ENCODE results near the gene TBL3.
"Not testable (repeated sequence)": the region's sequence is repeated elsewhere in the genome, so short reads cannot be mapped to it uniquely, and the experiment has no call there.

TBL3 gene

DNA sequence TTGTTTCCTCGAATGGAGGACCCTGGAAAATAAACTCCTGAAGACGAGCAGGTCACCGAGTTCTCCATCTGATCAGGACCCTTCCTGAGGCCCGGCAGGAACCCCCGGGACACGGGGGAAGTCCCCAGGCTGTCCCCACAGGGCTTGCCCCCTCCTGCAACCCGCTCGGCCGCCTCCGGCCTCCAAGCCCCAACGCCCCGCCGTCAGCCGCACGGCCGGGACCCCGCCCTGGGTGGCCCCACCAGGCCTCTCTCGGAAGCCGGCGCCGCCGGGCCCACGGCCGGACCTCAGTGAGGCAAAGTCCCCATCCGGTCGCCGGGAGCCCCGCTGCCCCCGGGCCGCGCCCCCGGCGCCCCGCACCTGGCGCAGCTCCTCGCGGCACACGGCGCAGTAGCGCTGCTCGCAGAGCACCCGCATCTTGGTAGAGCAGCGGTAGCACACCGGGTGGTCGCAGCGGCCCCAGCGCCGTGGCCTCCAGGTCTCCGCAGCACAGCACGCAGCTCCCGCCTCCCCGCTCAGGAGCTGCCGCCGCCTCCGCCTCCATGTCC is 37.4 kb downstream of the TBL3 start:
- H3K4me3 ChIP-seq (ENCODE audit: low read depth, low read length), result peak overlapping the region; percentile 73
- TF ChIP-seq, protein P1, sequence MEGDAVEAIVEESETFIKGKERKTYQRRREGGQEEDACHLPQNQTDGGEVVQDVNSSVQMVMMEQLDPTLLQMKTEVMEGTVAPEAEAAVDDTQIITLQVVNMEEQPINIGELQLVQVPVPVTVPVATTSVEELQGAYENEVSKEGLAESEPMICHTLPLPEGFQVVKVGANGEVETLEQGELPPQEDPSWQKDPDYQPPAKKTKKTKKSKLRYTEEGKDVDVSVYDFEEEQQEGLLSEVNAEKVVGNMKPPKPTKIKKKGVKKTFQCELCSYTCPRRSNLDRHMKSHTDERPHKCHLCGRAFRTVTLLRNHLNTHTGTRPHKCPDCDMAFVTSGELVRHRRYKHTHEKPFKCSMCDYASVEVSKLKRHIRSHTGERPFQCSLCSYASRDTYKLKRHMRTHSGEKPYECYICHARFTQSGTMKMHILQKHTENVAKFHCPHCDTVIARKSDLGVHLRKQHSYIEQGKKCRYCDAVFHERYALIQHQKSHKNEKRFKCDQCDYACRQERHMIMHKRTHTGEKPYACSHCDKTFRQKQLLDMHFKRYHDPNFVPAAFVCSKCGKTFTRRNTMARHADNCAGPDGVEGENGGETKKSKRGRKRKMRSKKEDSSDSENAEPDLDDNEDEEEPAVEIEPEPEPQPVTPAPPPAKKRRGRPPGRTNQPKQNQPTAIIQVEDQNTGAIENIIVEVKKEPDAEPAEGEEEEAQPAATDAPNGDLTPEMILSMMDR (IDR thresholded peaks at IDR 0.05; ENCODE audit: borderline replicate concordance, insufficient read depth, low read depth, low read length), result no peak

DNA sequence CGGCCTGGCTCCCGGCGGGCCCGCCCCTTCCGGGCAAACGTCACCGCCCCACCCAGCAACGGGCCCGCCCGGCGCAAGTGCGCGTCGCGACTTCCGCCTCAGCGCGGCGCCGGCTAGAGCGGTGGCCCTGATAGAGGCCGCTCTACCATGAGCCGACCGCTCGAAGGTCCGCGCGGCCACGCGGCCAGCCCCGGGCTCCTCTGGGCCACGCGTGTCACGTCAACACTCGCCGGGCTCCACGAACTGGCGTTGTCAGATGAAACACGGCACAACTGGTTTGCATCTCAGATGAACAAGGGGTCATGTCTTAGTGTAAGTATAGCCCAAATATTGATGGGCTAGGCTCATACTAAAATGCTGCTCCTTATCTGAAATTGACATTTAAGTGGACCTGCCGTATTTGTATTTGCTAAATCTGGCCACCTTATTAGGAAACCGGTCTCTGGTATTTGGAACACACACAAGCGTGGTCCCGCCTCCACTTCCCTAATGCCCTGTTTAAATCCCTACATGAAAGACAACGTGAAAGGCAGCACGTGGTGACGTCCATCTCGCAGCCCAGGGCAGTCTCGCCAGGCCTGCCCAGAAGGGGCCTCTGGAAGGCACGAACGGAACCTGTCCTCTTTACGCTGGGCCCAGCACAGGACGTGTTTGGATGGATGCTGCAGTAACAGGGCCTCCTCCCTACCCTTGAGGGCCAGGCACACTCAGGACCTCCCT is 38.1 kb downstream of the TBL3 start, which contains the start of gene ZNF598:
TSS of gene ZNF598 (minus strand) at position 31 of the 720 bp plus-strand sequence.
- peak within 1 kb of the TSS; percentile 73 for H3K4me3 ChIP-seq (ENCODE audit: low read depth, low read length)
- TF ChIP-seq, protein P1 (IDR thresholded peaks at IDR 0.05; ENCODE audit: borderline replicate concordance, insufficient read depth, low read depth, low read length), result no peak

GRCh38 chr16:2011726-2012125 is 39.9 kb downstream of the TBL3 start:
- not testable (repeated sequence) for H3K4me3 ChIP-seq (ENCODE audit: low read depth, low read length)

DNA sequence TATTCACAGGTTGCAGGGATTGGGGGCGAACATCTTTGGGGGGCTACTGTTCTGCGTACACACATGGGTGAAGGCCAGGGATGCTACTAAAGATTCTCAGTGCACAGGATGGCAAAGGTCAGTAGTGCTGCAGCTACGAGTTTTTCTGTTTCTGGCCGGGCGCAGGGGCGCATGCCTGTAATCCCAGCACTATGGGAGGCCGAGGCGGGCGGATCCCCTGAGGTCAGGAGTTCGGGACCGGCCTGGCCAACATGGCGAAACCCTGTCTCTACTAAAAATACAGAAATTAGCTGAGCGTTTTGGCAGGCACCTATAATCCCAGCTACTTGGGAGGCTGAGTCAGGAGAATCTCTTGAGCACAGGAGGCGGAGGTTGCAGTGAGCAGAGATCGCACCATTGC is 41.7 kb downstream of the TBL3 start:
- no peak overlapping the region for H3K4me3 ChIP-seq (ENCODE audit: low read depth, low read length)
- TF ChIP-seq, protein P1 (IDR thresholded peaks at IDR 0.05; ENCODE audit: borderline replicate concordance, insufficient read depth, low read depth, low read length), result no peak

DNA sequence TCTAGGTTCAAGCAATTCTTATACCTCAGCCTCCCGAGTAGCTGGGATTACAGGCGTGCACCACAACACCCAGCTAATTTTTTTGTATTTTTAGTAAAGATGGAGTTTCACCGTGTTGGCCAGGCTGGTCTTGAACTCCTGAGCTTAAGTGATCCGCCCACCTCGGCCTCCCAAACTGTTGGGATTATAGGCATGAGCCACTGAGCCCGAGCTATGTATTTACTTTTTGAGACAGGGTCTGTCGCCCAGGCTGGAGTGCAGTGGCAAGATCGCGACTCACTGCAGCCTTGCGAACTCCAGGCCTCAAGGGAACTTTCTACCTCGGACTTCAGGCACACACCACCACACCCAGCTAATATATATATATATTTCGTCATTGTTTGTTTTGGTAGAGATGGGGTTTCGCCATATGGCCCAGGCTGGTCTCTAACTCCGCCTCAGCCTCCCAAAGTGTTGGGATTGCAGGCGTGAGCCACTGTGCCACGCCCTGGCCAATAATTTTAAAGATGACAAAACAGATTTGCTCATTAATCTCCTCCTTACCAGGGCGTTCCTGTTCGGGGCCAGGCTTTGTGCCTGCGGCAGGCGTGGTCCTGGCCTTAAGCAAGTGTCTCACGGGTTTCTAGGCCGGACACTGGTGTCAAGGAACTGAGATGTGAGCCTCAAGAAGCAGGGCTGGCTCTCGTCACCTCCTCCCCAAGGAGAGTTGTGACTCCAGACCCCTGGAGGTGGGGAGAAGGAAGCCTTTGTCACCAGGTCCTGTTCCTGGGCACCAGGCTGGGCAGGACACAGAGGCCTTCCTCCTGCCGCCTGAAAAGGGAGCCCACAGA is 43.5 kb downstream of the TBL3 start:
- TF ChIP-seq, protein P1 (IDR thresholded peaks at IDR 0.05; ENCODE audit: borderline replicate concordance, insufficient read depth, low read depth, low read length), result no peak
- no peak overlapping the region for H3K4me3 ChIP-seq (ENCODE audit: low read depth, low read length)

GRCh38 chr16:2015947-2016208 is 44.0 kb downstream of the TBL3 start:
- H3K4me3 ChIP-seq (ENCODE audit: low read depth, low read length), result no peak overlapping the region
- TF ChIP-seq, protein P1 (IDR thresholded peaks at IDR 0.05; ENCODE audit: borderline replicate concordance, insufficient read depth, low read depth, low read length), result no peak

- TF ChIP-seq, protein P1 (IDR thresholded peaks at IDR 0.05; ENCODE audit: borderline replicate concordance, insufficient read depth, low read depth, low read length), result peak; percentile 65
- H3K4me3 ChIP-seq (ENCODE audit: low read depth, low read length), result no peak overlapping the region
Measured at GRCh38 chr16:2016407-2016922, 44.6 kb downstream of the TBL3 start.
